ENCODE measurements around the gene NLRC3.
A peak's percentile ranks its signal among the peaks of the same experiment; 100 is the strongest.

Gene NLRC3

DNA sequence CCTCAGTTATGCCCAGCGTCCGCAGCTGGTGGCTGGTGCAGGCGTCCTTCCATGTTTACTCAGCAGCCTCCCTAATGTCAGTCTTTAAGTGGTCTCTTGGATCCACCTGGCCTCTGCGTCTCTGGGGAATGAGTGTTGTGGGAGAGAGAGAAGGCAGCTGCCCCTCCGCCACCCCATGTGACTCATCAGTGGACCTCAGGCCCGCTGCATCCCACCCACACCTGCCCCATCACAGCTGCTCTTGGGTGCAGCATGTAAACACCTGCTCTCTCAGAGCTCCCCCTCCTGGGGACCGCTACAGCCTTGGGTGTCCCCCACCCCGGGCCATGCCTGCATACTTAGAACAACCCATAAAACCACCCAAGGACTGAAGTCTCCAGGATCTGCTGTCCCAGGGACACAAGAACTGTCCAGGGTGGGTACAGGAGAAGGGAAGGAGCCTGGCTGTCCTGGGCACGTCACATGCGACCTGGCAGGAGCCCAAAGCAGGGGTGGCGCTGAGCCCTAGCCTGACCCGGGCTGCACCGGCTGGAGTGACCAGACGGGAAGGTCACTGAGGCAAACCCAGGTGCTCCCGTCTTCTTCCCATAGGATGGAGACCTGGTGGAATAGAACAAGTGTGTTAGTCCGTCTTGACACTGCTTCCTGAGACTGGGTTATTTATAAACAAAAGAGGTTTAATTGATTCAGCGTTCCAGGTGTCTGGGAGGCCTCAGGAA is 86.1 kb downstream of the NLRC3 start:
- Histone ChIP-seq H3K4me3 (ENCODE audit: low read depth, low read length) (no peak overlapping the region), H3K27ac (ENCODE audit: extremely low read depth, low read depth, low read length) (no peak overlapping the region), H3K9me3 (ENCODE audit: control insufficient read depth, insufficient read depth, low read depth, low read length) (no peaks in the 10 kb centered on the region), H3K4me1 (ENCODE audit: control insufficient read depth, insufficient read depth, low read length) (no peaks in the 10 kb centered on the region), H3K36me3 (ENCODE audit: control insufficient read depth in 2 of 2, insufficient read depth in 1 of 2, low read length in 2 of 2) (peaks cover 0 to 19% of the 10 kb centered on the region in 2 experiments; a peak in 1 of 3 replicates)
- TF ChIP-seq ZNF48 (tag by site-specific recombination; IDR thresholded peaks at IDR 0.05) (no peak), ZNF677 (tag by site-specific recombination; IDR thresholded peaks at IDR 0.05) (no peak), EGR2 (tag by site-specific recombination; IDR thresholded peaks at IDR 0.05; ENCODE audit: low read depth) (peak; percentile 53), ZFHX2 (tag by site-specific recombination; conservative IDR thresholded peaks at IDR 0.05) (peak; percentile 54)
- TF ChIP-seq, protein P1, sequence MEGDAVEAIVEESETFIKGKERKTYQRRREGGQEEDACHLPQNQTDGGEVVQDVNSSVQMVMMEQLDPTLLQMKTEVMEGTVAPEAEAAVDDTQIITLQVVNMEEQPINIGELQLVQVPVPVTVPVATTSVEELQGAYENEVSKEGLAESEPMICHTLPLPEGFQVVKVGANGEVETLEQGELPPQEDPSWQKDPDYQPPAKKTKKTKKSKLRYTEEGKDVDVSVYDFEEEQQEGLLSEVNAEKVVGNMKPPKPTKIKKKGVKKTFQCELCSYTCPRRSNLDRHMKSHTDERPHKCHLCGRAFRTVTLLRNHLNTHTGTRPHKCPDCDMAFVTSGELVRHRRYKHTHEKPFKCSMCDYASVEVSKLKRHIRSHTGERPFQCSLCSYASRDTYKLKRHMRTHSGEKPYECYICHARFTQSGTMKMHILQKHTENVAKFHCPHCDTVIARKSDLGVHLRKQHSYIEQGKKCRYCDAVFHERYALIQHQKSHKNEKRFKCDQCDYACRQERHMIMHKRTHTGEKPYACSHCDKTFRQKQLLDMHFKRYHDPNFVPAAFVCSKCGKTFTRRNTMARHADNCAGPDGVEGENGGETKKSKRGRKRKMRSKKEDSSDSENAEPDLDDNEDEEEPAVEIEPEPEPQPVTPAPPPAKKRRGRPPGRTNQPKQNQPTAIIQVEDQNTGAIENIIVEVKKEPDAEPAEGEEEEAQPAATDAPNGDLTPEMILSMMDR (tag by site-specific recombination; IDR thresholded peaks at IDR 0.05), result peak; percentile 26; the same call in 1 of the 2 replicates
- ChIA-PET POLR2A (interaction anchor here (0.7 to 1.1 kb wide), 2 partner anchors 12 to 62 kb away, joined by 3 read pairs; no protein-coding TSS in a partner anchor), CTCF (interaction anchor here (1.1 kb wide), 1 partner anchor 13 kb away, joined by 3 read pairs; no protein-coding TSS in a partner anchor)
